Spleen (tissue), 7 donors: ENCODE measurements around the gene CHID1.

ENCODE experiments used
- POLR2A ChIP-seq, 3 donors: fragments of 450-650 bp; IDR thresholded peaks; one replicate each; pipeline ENCODE4 v1.5.1; 2017; ENCODE audit warnings: antibody characterized with exemption in 3 of 3, mild to moderate bottlenecking in 1 of 3
- POLR2AphosphoS5 ChIP-seq, 3 donors: sonication (generic); formaldehyde crosslinking; IDR thresholded peaks; one replicate each; pipeline ENCODE4 v1.5.1; 2017; ENCODE audit warnings: antibody characterized with exemption in 3 of 3
- TF ChIP-seq, protein P1 (sequence below), 11 experiments: fragments of 200-600 bp in 7 of 11; fragments of 450-650 bp in 4 of 11; sonication (generic) in 4 of 11; IDR thresholded peaks in 8 of 11; conservative IDR thresholded peaks in 3 of 11; 1 replicate in 7 of 11; 2 replicates in 4 of 11; pipeline versions ENCODE4 v1.4.0 to v1.8.0; 2016 to 2021; ENCODE audit warnings: antibody characterized with exemption in 11 of 11, inconsistent platforms in 4 of 11, mild to moderate bottlenecking in 1 of 11
- donor health status: DM: no; HTN: no; CAD: no; lungs with moderate emphysema.
- donor health status: DM: no; HTN: no; CAD: no.
- donor health status: DM: no; HTN: no; CAD: no.

DNA sequence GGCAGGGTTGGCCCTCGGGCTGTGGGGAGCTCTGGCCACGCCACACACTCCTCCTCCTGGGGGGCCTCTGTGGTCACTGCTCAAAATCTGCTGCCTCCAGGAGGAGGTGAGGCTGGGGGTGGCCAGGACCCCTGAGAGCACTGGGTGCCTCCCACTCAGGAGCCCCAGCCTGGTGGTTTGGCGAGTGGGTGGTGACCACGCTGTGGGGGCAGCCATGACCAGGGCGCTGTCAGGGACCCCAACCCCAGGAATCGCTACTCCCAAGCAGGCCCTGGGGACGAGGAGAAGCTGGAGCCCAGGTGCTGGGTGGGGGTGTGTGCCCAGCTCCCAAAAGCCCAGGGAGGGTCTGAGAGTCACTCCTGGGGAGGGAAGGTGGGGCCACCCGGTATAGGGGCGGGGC, 37.8 kb downstream of the CHID1 start:
- TF ChIP-seq, protein P1, sequence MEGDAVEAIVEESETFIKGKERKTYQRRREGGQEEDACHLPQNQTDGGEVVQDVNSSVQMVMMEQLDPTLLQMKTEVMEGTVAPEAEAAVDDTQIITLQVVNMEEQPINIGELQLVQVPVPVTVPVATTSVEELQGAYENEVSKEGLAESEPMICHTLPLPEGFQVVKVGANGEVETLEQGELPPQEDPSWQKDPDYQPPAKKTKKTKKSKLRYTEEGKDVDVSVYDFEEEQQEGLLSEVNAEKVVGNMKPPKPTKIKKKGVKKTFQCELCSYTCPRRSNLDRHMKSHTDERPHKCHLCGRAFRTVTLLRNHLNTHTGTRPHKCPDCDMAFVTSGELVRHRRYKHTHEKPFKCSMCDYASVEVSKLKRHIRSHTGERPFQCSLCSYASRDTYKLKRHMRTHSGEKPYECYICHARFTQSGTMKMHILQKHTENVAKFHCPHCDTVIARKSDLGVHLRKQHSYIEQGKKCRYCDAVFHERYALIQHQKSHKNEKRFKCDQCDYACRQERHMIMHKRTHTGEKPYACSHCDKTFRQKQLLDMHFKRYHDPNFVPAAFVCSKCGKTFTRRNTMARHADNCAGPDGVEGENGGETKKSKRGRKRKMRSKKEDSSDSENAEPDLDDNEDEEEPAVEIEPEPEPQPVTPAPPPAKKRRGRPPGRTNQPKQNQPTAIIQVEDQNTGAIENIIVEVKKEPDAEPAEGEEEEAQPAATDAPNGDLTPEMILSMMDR (IDR thresholded peaks at IDR 0.05 in 8 of 11, conservative IDR thresholded peaks at IDR 0.05 in 3 of 11) = no peak
- TF ChIP-seq POLR2AphosphoS5 (IDR thresholded peaks at IDR 0.05) (no peak), POLR2A (IDR thresholded peaks at IDR 0.05) (no peak)
